IMR-90 (cell line): ENCODE data around the gene WBP2. TPM values are rescaled to one million over a fixed set of nuclear protein-coding genes. Genes with fewer than 3 reads are reported as not detected.

Source experiments
- ATAC-seq: fragments of 200-7000 bp; cut with Tn5 transposase; 2 replicates; pipeline ENCODE4 v1.9.1; 2020; ENCODE audit warnings: low read depth, mild to moderate bottlenecking, moderate library complexity
- BruUV-seq: library from RNA; stranded (reverse); fragments of 400-500 nt; replicated peaks from 2 replicates; lab custom pipeline; 2021; lab: Mats Ljungman, UMichigan
- CTCF ChIA-PET: fragments of 300-600 bp; formaldehyde crosslinking; extraction: SDS; loops from one replicate; lab custom pipeline; 2021; ENCODE audit warnings: antibody characterized with exemption; lab: Yijun Ruan, JAX
- POLR2A ChIA-PET: fragments of 300-600 bp; sonication (Branson Sonifier 250); formaldehyde crosslinking; loops from one replicate; lab custom pipeline; 2022; ENCODE audit warnings: antibody characterized with exemption; ENCODE audit not compliant: unreplicated experiment; lab: Charles Lee
- DNase-seq: peaks from one replicate; pipeline ENCODE4 v3.0.0; 2013
- H2AFZ ChIP-seq: replicated peaks from 2 replicates; pipeline ENCODE3; 2013; ENCODE audit warnings: low read length, mild to moderate bottlenecking; ENCODE audit not compliant: poor library complexity
- H2AK5ac ChIP-seq: 2 replicates; pipeline ENCODE4 v1.6.1; 2013; ENCODE audit warnings: low read depth, low read length, inconsistent platforms
- H2AK9ac ChIP-seq: replicated peaks from 2 replicates; pipeline ENCODE3; 2013; ENCODE audit warnings: mild to moderate bottlenecking, low read depth, low read length, moderate library complexity; ENCODE audit not compliant: poor library complexity
- H2BK120ac ChIP-seq: 2 replicates; pipeline ENCODE4 v1.6.1; 2013; ENCODE audit warnings: low read depth, low read length, inconsistent platforms
- H2BK15ac ChIP-seq: 3 replicates; pipeline ENCODE4 v1.6.1; 2013; ENCODE audit warnings: low read depth, low read length, inconsistent platforms
- H2BK20ac ChIP-seq: 2 replicates; pipeline ENCODE4 v1.6.1; 2013; ENCODE audit warnings: low read depth, mild to moderate bottlenecking, inconsistent platforms, low read length, moderate library complexity
- H2BK5ac ChIP-seq: 2 replicates; pipeline ENCODE4 v1.6.1; 2013; ENCODE audit warnings: mild to moderate bottlenecking, low read depth, low read length, inconsistent platforms; ENCODE audit not compliant: poor library complexity, severe bottlenecking
- H3K14ac ChIP-seq: replicated peaks from 2 replicates; pipeline ENCODE4 v1.6.1; 2013; ENCODE audit warnings: low read depth, low read length, inconsistent platforms
- H3K18ac ChIP-seq: 2 replicates; pipeline ENCODE4 v1.6.1; 2013; ENCODE audit warnings: low read depth, low read length, control low read depth
- H3K23ac ChIP-seq: 2 replicates; pipeline ENCODE4 v1.6.1; 2013; ENCODE audit warnings: low read depth, low read length, inconsistent platforms
- H3K27ac ChIP-seq: 2 replicates; pipeline ENCODE4 v1.5.1; 2013; ENCODE audit warnings: mild to moderate bottlenecking, control low read depth, low read length; ENCODE audit not compliant: insufficient read depth
- H3K27me3 ChIP-seq: 2 replicates; pipeline ENCODE4 v1.6.1; 2013; ENCODE audit warnings: low read length; ENCODE audit not compliant: control insufficient read depth, insufficient read depth
- H3K36me3 ChIP-seq: 2 replicates; pipeline ENCODE4 v1.6.1; 2013; ENCODE audit warnings: low read length, mixed read lengths; ENCODE audit not compliant: control insufficient read depth, insufficient read depth
- H3K4ac ChIP-seq: 2 replicates; pipeline ENCODE4 v1.6.1; 2013; ENCODE audit warnings: low read depth, low read length, inconsistent platforms
- H3K4me1 ChIP-seq: 2 replicates; pipeline ENCODE4 v1.6.1; 2013; ENCODE audit warnings: low read length, mixed read lengths; ENCODE audit not compliant: control insufficient read depth, insufficient read depth
- H3K4me2 ChIP-seq: 2 replicates; pipeline ENCODE4 v1.6.1; 2013; ENCODE audit warnings: low read depth, mild to moderate bottlenecking, control low read depth, low read length, moderate library complexity
- H3K4me3 ChIP-seq: 2 replicates; pipeline ENCODE4 v1.5.1; 2013; ENCODE audit warnings: low read depth, mild to moderate bottlenecking, control low read depth, low read length, moderate library complexity; ENCODE audit not compliant: insufficient read depth
- H3K56ac ChIP-seq: 2 replicates; pipeline ENCODE4 v1.6.1; 2013; ENCODE audit warnings: low read length, inconsistent platforms; ENCODE audit not compliant: insufficient read depth; ENCODE audit errors: extremely low read depth
- H3K79me1 ChIP-seq, 2 experiments: 2 replicates each; pipeline ENCODE4 v1.6.1; 2013; ENCODE audit warnings: low read length in 2 of 2, inconsistent platforms in 1 of 2, low read depth in 1 of 2
- H3K9ac ChIP-seq: 2 replicates; pipeline ENCODE4 v1.6.1; 2013; ENCODE audit warnings: low read depth, low read length, control low read depth
- H3K9me1 ChIP-seq: 2 replicates; pipeline ENCODE4 v1.6.1; 2013; ENCODE audit warnings: low read length, inconsistent platforms; ENCODE audit not compliant: insufficient read depth
- H3K9me3 ChIP-seq: 2 replicates; pipeline ENCODE4 v1.6.1; 2013; ENCODE audit warnings: low read length; ENCODE audit not compliant: control insufficient read depth, insufficient read depth
- H4K20me1 ChIP-seq: 2 replicates; pipeline ENCODE4 v1.6.1; 2013; ENCODE audit warnings: low read length, inconsistent platforms; ENCODE audit not compliant: insufficient read depth
- H4K5ac ChIP-seq: 2 replicates; pipeline ENCODE4 v1.6.1; 2013; ENCODE audit warnings: mild to moderate bottlenecking, low read depth, low read length, control low read depth
- H4K8ac ChIP-seq, 2 experiments: 2 replicates each; pipeline ENCODE4 v1.6.1; 2013; ENCODE audit warnings: low read depth in 2 of 2, low read length in 2 of 2, control low read depth in 1 of 2, inconsistent platforms in 1 of 2
- H4K91ac ChIP-seq: 2 replicates; pipeline ENCODE4 v1.6.1; 2013; ENCODE audit warnings: low read depth, low read length, inconsistent platforms; ENCODE audit not compliant: insufficient read depth
- BHLHE40 ChIP-seq: fragments of 150-350 bp; IDR thresholded peaks from 2 replicates; pipeline ENCODE4 v1.6.1; 2016; ENCODE audit warnings: mild to moderate bottlenecking, low read depth, low read length
- CEBPB ChIP-seq: IDR thresholded peaks from 2 replicates; pipeline ENCODE4 v1.6.1; 2012; ENCODE audit warnings: low read depth, low read length, improper control_type of control experiment
- ELK1 ChIP-seq: fragments of 150-350 bp; IDR thresholded peaks from 2 replicates; pipeline ENCODE4 v1.6.1; 2016; ENCODE audit warnings: low read depth, mild to moderate bottlenecking, low read length, moderate library complexity, borderline replicate concordance
- MAFK ChIP-seq: IDR thresholded peaks from 2 replicates; pipeline ENCODE4 v1.6.1; 2012; ENCODE audit warnings: low read depth, low read length, improper control_type of control experiment
- MXI1 ChIP-seq: IDR thresholded peaks from 2 replicates; pipeline ENCODE4 v1.6.1; 2012; ENCODE audit warnings: low read depth, mild to moderate bottlenecking, low read length, moderate library complexity, borderline replicate concordance
- POLR2A ChIP-seq: IDR thresholded peaks from 2 replicates; pipeline ENCODE4 v1.6.1; 2012; ENCODE audit warnings: mild to moderate bottlenecking, low read depth, low read length
- RAD21 ChIP-seq: IDR thresholded peaks from 2 replicates; pipeline ENCODE4 v1.6.1; 2012; ENCODE audit warnings: low read length, improper control_type of control experiment
- RCOR1 ChIP-seq: IDR thresholded peaks from 2 replicates; pipeline ENCODE4 v1.6.1; 2012; ENCODE audit warnings: mild to moderate bottlenecking, low read length, improper control_type of control experiment; ENCODE audit not compliant: insufficient replicate concordance
- RFX5 ChIP-seq: IDR thresholded peaks from 2 replicates; pipeline ENCODE4 v1.8.0; 2012; ENCODE audit warnings: low read depth, mild to moderate bottlenecking, low read length, moderate library complexity
- USF2 ChIP-seq: fragments of 150-350 bp; IDR thresholded peaks from 2 replicates; pipeline ENCODE4 v1.6.1; 2017; ENCODE audit warnings: mild to moderate bottlenecking, antibody characterized with exemption, low read length, low read depth
- WGBS, 2 experiments: methylation state at CpG; one replicate each; pipeline versions ENCODE4 v1.1.5 to v1.1.7; 2013; ENCODE audit warnings: missing lambda C conversion rate in 2 of 2; ENCODE audit not compliant: insufficient read length in 1 of 2; ENCODE audit errors: extremely low coverage in 2 of 2; 5-methylcytosine and 5-hydroxymethylcytosine counted together
- dilution Hi-C: fragments of 300-500 bp; cut with HindIII; formaldehyde crosslinking; loops from one replicate; pipeline ENCODE4 v1.14.3; 2018; ENCODE audit warnings: low sequenced_read_pairs; ENCODE audit not compliant: unreplicated experiment
- in situ Hi-C: fragments of 300-500 bp; cut with MboI; formaldehyde crosslinking; loops from 3 replicates; pipeline ENCODE4 v1.14.3; 2019; ENCODE audit warnings: low sequenced_read_pairs, inconsistent platforms, mixed read lengths
- intact Hi-C: fragments of 100-400 bp; cut with micrococcal nuclease; formaldehyde crosslinking; loops from 2 replicates; pipeline ENCODE4 v1.10.0; 2022
- polyA plus RNA-seq, 3 experiments: library from polyadenylated mRNA; depleted of rRNA; stranded (reverse); fragments of >200 nt; gene quantifications; 2 replicates each; pipeline ENCODE4 v1.2.3, GENCODE V29; 2012; ENCODE audit warnings: low replicate concordance in 1 of 3
- total RNA-seq: library from RNA; depleted of rRNA; stranded (reverse); fragments of >200 nt; gene quantifications from 2 replicates; pipeline ENCODE4 v1.2.3, GENCODE V29; 2012

Gene WBP2
- total and polyA plus RNA-seq, 2 of the 4 experiments (the other 2 are of a cell fraction), result 9.0 to 35.5 TPM

- H3K36me3 ChIP-seq, result peaks cover 47% of the 10 kb centered on the region
- H3K56ac ChIP-seq, result no peak overlapping the region
- 0 out of 2 replicates have a peak, but pooled peaks cover 4% of the 10 kb centered on the region for H3K9me1 ChIP-seq
- BruUV-seq, result TSS peak; percentile 91
- ChIA-PET POLR2A (interaction anchor here (0.5 kb wide), 1 partner anchor 108 kb away, joined by 3 read pairs; no protein-coding TSS in a partner anchor), CTCF (no interaction called here)
- WGBS, 2 experiments, result 97% methylated on average over 6 of the region's 22 CpGs; no CpG with 5 or more reads in 1 of the 2 experiments
- H3K9me3 ChIP-seq, result no peaks in the 10 kb centered on the region
- intact Hi-C loops, result no loop called here
- no peak overlapping the region for H3K23ac ChIP-seq
- no peak overlapping the region for H4K91ac ChIP-seq
- H3K9ac ChIP-seq, result no peak overlapping the region
- dilution Hi-C loops, result no loop called here
- H3K79me1 ChIP-seq, result 0 out of 4 replicates have a peak, but pooled peaks cover 0 to 2% of the 10 kb centered on the region in 2 experiments
- H3K4me2 ChIP-seq, result no peak overlapping the region
- no peak overlapping the region for H3K27ac ChIP-seq
- no peak overlapping the region; the same call in 1 of the 2 replicates for H3K14ac ChIP-seq
- H2BK20ac ChIP-seq, result no peak overlapping the region
- no peak overlapping the region for H2AFZ ChIP-seq
- peak overlapping the region; percentile 28; the same call in 1 of the 2 replicates for H2AK5ac ChIP-seq
- peaks cover 7% of the 10 kb centered on the region for H4K20me1 ChIP-seq
- ATAC-seq, result no peak
- H2BK5ac ChIP-seq, result no peak overlapping the region
- H4K5ac ChIP-seq, result no peak overlapping the region
- H2BK120ac ChIP-seq, result no peak overlapping the region
- H3K4ac ChIP-seq, result peak overlapping the region; percentile 19; the same call in 1 of the 2 replicates
- H3K4me1 ChIP-seq, result peaks cover 6% of the 10 kb centered on the region
- H2BK15ac ChIP-seq, result no peak overlapping the region
- in situ Hi-C loops, result no loop called here
- peak overlapping the region; percentile 73 for H2AK9ac ChIP-seq
- no peak overlapping the region for H3K4me3 ChIP-seq
- H3K18ac ChIP-seq, result no peak overlapping the region
- no peak overlapping the region for H4K8ac ChIP-seq
- no peak for DNase-seq
- H3K27me3 ChIP-seq, result no peaks in the 10 kb centered on the region
- TF ChIP-seq BHLHE40 (no peak), RCOR1 (no peak), RAD21 (no peak), MXI1 (no peak), RFX5 (no peak), ELK1 (no peak), CEBPB (no peak), MAFK (no peak), USF2 (no peak), POLR2A (no peak)
Observed at GRCh38 chr17:75845933-75846691, 9.0 kb downstream of the WBP2 start.
